ENCODE data around the gene SYNGR1.

DNA sequence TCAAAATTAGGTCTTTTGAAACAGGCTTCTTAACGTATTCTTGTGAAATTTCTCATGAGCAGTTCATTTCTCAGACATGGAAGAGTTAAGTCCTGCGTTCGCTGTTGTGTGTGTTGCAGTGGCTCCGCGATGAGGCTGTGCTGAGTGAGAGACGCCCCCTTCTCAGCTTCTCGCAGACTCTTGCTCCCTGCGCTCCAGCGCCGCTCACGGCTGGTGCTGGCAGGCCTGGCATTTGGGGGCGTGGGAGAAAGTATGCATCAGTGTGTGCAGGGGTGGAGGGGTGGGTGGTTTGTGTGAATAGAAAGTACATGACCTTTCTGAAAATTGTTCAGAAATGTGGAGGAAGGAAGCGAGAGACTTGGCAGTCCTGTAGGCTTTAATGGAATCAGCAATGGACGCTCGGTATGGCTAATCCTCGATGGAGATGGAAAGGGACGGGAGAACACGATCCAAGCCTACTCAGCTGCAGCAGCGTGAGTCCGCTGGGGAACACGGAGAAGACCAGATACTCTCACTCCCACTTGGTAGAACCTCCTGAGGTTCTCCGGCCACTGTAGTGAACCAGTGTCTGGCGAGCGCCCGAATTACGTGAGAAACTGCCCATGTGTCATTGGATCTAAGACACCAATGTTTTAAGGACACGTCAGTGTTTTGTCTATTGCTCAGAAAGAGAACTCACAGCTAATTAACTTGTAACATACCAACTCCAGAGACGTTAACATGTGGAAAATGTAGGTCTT lies 55.7 kb downstream of the SYNGR1 start:
- TF ChIP-seq POLR2AphosphoS5 (IDR thresholded peaks at IDR 0.05; ENCODE audit: low read depth, low read length) = no peak
- TF ChIP-seq POLR2A (IDR thresholded peaks at IDR 0.05; ENCODE audit: control extremely low read depth in 1 of 2, low read depth in 2 of 2, low read length in 2 of 2) = no peak
- TF ChIP-seq, protein P1, sequence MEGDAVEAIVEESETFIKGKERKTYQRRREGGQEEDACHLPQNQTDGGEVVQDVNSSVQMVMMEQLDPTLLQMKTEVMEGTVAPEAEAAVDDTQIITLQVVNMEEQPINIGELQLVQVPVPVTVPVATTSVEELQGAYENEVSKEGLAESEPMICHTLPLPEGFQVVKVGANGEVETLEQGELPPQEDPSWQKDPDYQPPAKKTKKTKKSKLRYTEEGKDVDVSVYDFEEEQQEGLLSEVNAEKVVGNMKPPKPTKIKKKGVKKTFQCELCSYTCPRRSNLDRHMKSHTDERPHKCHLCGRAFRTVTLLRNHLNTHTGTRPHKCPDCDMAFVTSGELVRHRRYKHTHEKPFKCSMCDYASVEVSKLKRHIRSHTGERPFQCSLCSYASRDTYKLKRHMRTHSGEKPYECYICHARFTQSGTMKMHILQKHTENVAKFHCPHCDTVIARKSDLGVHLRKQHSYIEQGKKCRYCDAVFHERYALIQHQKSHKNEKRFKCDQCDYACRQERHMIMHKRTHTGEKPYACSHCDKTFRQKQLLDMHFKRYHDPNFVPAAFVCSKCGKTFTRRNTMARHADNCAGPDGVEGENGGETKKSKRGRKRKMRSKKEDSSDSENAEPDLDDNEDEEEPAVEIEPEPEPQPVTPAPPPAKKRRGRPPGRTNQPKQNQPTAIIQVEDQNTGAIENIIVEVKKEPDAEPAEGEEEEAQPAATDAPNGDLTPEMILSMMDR (IDR thresholded peaks at IDR 0.05; ENCODE audit: control extremely low read depth in 1 of 3, insufficient read depth in 1 of 3, low read depth in 1 of 3, low read length in 3 of 3) = no peak
- no peak for TF ChIP-seq JUN (IDR thresholded peaks at IDR 0.05; ENCODE audit: low read depth, low read length)
- no peak for TF ChIP-seq CREB1 (IDR thresholded peaks at IDR 0.05)
- no peak for TF ChIP-seq RFX5 (IDR thresholded peaks at IDR 0.05; ENCODE audit: borderline replicate concordance, low read depth, low read length)
- no peak for TF ChIP-seq MAFK (IDR thresholded peaks at IDR 0.05; ENCODE audit: low read depth, low read length)
- no peak for TF ChIP-seq YY1 (IDR thresholded peaks at IDR 0.05; ENCODE audit: low read depth, low read length)
- no peak for TF ChIP-seq KDM1A (IDR thresholded peaks at IDR 0.05; ENCODE audit: borderline replicate concordance, low read length)
- no peak for TF ChIP-seq SP1 (IDR thresholded peaks at IDR 0.05; ENCODE audit: low read depth, low read length)
- no peak for TF ChIP-seq TAF1 (IDR thresholded peaks at IDR 0.05; ENCODE audit: low read depth, low read length)
